Ascending aorta (tissue), 2 donors: Measurements from ENCODE around the gene KCNG2. TPM values are rescaled to one million over a fixed set of nuclear protein-coding genes. Genes with fewer than 3 reads are reported as not detected.

ENCODE experiments used
- DNase-seq, 2 donors: peaks; one replicate each; pipeline ENCODE4 v3.0.0-alpha.2; 2019; ENCODE audit warnings: low spot score in 2 of 2
- H3K27ac ChIP-seq, 2 donors: fragments of 200-600 bp; sonication (generic); one replicate each; pipeline ENCODE4 v1.5.1; 2016 to 2017; ENCODE audit warnings: mild to moderate bottlenecking in 1 of 2
- H3K27me3 ChIP-seq: fragments of 200-600 bp; sonication (generic); one replicate; pipeline ENCODE4 v1.5.1; 2017
- H3K36me3 ChIP-seq, 2 donors: fragments of 200-600 bp; sonication (generic); one replicate each; pipeline ENCODE4 v1.5.1; 2016
- H3K4me1 ChIP-seq, 2 donors: fragments of 200-600 bp; sonication (generic); one replicate each; pipeline ENCODE4 v1.5.1; 2016 to 2017; ENCODE audit warnings: mild to moderate bottlenecking in 1 of 2
- H3K4me3 ChIP-seq, 2 donors: fragments of 200-600 bp; sonication (generic); one replicate each; pipeline ENCODE4 v1.5.1; 2016 to 2017; ENCODE audit warnings: mild to moderate bottlenecking in 1 of 2
- H3K9me3 ChIP-seq, 2 donors: fragments of 200-600 bp; sonication (generic); one replicate each; pipeline ENCODE4 v1.5.1; 2016
- intact Hi-C: fragments of 100-400 bp; cut with DNase I; formaldehyde crosslinking; loops from one replicate; pipeline ENCODE4 v1.15.1; 2023
- total RNA-seq: library from RNA; depleted of rRNA; stranded (reverse); fragments of >200 nt; gene quantifications from one replicate; pipeline ENCODE4 v1.1.0, GENCODE V29; 2016
- TF ChIP-seq, protein P1 (sequence below), 3 experiments: fragments of 200-600 bp in 2 of 3; fragments of 450-650 bp in 1 of 3; sonication (generic) in 2 of 3; IDR thresholded peaks; one replicate each; pipeline ENCODE4 v1.5.1; 2016 to 2019; ENCODE audit warnings: antibody characterized with exemption in 3 of 3, mild to moderate bottlenecking in 1 of 3, moderate library complexity in 1 of 3

Gene KCNG2
- total RNA-seq, 1 donor from 2014 or later = not detected

DNA sequence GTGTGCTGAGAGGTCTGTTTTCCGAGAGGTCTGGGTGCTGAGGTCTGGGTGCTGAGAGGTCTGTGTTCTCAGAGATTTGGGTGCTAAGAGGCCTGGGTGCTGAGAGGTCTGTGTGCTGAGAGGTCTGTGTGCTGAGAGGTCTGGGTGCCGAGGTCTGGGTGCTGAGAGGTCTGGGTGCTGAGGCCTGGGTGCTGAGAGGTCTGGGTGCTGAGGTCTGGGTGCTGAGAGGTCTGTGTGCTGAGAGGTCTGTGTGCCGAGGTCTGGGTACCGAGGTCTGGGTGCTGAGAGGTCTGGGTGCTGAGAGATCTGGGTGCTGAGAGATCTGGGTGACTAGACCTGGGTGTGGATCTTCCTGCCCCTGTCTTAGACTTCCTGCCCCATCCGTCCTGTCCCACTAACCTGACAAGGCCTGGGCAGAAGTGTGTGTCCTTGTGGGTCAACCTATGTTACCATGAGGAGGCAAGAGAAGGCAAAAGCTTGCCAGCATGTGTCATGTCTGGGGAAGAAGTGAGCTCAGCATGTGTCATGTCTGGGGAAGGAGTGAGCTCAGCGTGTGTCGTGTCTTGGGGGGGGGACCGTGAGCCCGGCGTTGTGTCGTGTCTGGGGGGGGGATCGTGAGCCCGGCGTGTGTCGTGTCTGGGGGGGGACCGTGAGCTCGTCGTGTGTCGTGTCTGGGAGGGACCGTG is 69.3 kb downstream of the KCNG2 start:
- H3K27ac ChIP-seq = no peak overlapping the region
- intact Hi-C loops = no loop called here
- H3K9me3 ChIP-seq = peaks cover 0 to 3% of the 10 kb centered on the region in 2 donors
- no peaks in the 10 kb centered on the region for H3K4me1 ChIP-seq
- H3K27me3 ChIP-seq = no peaks in the 10 kb centered on the region
- TF ChIP-seq, protein P1, sequence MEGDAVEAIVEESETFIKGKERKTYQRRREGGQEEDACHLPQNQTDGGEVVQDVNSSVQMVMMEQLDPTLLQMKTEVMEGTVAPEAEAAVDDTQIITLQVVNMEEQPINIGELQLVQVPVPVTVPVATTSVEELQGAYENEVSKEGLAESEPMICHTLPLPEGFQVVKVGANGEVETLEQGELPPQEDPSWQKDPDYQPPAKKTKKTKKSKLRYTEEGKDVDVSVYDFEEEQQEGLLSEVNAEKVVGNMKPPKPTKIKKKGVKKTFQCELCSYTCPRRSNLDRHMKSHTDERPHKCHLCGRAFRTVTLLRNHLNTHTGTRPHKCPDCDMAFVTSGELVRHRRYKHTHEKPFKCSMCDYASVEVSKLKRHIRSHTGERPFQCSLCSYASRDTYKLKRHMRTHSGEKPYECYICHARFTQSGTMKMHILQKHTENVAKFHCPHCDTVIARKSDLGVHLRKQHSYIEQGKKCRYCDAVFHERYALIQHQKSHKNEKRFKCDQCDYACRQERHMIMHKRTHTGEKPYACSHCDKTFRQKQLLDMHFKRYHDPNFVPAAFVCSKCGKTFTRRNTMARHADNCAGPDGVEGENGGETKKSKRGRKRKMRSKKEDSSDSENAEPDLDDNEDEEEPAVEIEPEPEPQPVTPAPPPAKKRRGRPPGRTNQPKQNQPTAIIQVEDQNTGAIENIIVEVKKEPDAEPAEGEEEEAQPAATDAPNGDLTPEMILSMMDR (IDR thresholded peaks at IDR 0.05) = no peak
- peak in 1 of 2 donors; percentile 48 for DNase-seq
- H3K4me3 ChIP-seq = no peak overlapping the region
- H3K36me3 ChIP-seq = no peaks in the 10 kb centered on the region

DNA sequence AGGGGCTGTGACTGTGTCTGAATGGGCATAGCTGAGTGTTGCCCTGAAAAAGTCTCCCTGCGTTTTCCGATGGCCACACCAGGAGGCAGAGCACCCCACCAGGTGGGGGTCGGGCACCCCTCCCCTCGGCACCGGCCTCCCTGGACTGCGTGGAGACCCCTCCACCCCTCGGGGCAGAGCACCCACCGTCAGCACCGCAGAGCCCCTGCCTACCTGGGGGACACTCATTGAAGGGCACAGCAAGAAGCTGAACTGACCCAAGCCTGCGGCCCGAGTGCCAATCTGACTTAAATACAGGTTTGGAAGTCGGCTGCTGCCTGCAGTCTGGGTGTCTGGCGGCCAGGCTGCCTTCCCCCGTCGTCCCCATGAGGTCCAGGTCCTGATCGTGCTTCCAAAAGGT is 69.9 kb downstream of the KCNG2 start:
- Histone ChIP-seq H3K4me3 (no peak overlapping the region), H3K27ac (no peak overlapping the region), H3K27me3 (no peaks in the 10 kb centered on the region), H3K36me3 (no peaks in the 10 kb centered on the region), H3K4me1 (no peaks in the 10 kb centered on the region), H3K9me3 (peaks cover 0 to 3% of the 10 kb centered on the region in 2 donors)
- intact Hi-C loops = no loop called here
- peak in 1 of 2 donors; percentile 57 for DNase-seq
- TF ChIP-seq, protein P1 (IDR thresholded peaks at IDR 0.05) = no peak

DNA sequence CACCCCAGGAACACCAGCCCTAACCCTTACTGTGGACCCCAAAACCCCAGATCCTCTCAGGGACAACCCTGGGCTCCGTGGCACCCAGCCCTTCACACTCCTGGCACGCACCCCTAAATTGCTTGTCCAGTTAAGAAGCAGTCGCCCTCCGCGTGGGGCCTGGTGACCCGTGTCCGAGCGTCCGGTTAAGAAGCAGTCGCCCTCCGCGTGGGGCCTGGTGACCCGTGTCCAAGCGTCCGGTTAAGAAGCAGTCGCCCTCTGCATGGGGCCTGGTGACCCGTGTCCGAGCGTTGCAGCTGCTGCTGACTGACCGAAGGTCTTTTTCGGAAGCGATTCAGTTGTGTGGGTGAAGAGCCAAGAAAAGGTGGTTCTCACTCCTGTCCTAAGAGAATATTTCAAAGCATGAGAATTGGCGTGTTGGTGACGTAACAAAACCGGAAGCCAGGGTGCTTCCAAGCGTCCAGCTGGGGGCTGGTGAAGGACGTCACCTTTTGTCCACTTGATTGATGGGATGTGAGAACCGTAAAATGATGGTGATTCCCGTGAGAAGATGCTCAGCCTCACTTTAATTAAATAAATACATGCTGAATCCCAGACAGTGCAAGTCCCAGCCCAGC is 70.5 kb downstream of the KCNG2 start:
- TF ChIP-seq, protein P1 (IDR thresholded peaks at IDR 0.05) = no peak
- peak in 1 of 2 donors; percentile 52 for DNase-seq
- H3K4me1 ChIP-seq = no peaks in the 10 kb centered on the region
- intact Hi-C loops = no loop called here
- no peak overlapping the region for H3K27ac ChIP-seq
- H3K4me3 ChIP-seq = no peak overlapping the region
- H3K36me3 ChIP-seq = no peaks in the 10 kb centered on the region
- no peaks in the 10 kb centered on the region for H3K9me3 ChIP-seq
- H3K27me3 ChIP-seq = no peaks in the 10 kb centered on the region

DNA sequence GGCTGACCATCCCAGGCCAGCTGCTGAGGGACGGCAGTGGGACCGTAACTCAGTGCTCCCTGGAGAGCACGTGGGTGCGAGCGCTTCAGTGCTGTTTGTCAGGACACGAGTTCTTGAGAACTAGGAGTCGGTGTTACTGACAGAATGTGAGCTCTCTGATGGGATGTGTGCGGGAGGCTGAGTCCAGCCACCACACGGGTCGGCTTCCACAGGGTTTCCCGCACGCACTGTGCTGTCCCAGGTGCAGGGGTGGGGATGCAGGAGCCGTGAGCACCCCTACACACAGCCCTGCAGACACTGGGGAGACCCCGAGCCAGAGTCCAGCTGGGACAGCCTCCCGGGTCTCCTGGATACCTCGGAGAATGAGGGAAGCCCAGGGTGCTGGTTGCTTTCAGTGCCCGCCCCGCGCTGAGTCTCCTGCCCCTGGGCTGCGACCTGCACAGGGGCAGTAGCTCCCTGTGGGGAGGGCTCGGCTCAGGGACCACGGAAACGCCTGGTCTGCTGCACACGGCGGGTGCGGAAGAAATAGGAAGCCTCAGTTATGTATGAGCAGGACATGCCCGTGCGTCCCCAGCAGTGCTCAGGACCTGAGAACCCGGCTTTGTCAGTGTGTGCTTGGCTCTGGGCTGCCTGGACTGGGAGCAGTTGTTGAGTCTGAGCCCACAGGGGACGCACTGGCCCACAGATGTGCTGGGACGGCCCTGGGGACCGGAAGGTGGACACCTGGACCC is 71.2 kb downstream of the KCNG2 start:
- intact Hi-C loops = no loop called here
- TF ChIP-seq, protein P1 (IDR thresholded peaks at IDR 0.05) = no peak
- no peaks in the 10 kb centered on the region for H3K27me3 ChIP-seq
- no peaks in the 10 kb centered on the region for H3K36me3 ChIP-seq
- H3K27ac ChIP-seq = no peak overlapping the region
- DNase-seq = peak in 1 of 2 donors; percentile 56
- H3K4me3 ChIP-seq = no peak overlapping the region
- H3K9me3 ChIP-seq = no peaks in the 10 kb centered on the region
- H3K4me1 ChIP-seq = no peaks in the 10 kb centered on the region

DNA sequence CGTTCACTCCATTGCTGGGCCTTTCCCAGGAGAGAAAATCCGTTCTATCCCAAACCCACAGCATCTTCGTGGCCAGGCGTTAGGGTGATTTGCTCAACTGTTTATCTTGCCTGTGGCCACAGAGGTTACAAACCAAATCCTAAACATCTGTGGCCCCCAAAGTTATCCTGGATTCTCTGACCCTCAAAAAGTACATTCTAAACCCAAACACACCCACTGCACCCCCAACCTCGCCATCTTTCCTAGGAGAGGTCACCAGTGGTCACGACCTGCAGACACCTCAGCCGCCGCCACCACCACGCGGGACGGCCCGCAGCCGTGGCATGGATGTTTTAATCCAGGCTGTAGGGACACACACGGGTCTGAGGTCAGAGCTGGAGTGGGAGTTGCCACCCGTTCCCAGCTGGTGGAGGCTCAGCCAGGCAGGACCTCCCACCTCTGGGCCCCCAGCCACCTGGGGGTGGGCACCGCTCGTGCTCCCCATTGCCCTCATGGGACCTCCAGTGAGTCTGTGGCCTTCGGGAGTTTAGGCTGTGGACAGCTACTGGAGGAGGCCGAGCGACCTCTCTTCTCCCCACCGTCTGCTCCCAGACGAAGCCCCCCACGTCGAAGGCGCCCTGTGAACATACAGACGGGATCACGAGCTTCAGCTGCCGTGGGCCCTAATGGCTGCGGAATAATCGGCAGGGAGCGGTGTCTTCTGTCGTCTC is 72.0 kb downstream of the KCNG2 start:
- Histone ChIP-seq H3K36me3 (no peaks in the 10 kb centered on the region), H3K9me3 (no peaks in the 10 kb centered on the region), H3K4me3 (no peak overlapping the region), H3K27ac (no peak overlapping the region), H3K4me1 (no peaks in the 10 kb centered on the region), H3K27me3 (no peaks in the 10 kb centered on the region)
- intact Hi-C loops = no loop called here
- TF ChIP-seq, protein P1 (IDR thresholded peaks at IDR 0.05) = no peak
- DNase-seq = peak in 1 of 2 donors; percentile 55
